ENCODE data around the gene NUP93. TPM values are rescaled to one million over a fixed set of nuclear protein-coding genes. Genes with fewer than 3 reads are reported as not detected.

NUP93 gene
- total and polyA plus RNA-seq, 2 donors (not counting 3 experiments of a cell fraction or from before 2014, with no cell fraction given) = 62.3 to 124 TPM

DNA sequence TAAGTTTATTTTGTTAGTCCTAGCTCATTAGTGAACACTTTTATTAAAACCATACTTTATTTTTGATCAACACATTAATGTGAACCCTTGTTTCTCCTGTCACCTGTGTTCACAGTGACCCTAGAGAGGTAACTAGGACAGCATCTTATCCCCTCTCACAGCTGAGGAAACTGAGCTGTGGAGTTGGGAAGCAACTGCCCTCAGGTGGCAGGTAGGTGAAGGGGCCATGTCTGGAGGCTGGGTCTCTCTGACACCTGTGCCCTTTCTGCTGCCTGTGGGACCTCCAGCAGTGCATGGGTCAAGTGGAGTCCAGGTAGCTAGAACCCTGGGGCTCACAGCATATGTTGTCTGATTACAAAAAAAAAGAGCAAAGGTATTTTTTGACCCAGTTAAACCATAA lies 112.2 kb downstream of the NUP93 start:
- dilution Hi-C loops (cut with MboI; ENCODE audit: extremely low pct_ligation_motif_present, low sequenced_read_pairs) = no loop called here
- no TSS peak for BruUV-seq (replicated peaks)
- Histone ChIP-seq H3K79me2 (ENCODE audit: control insufficient read depth, insufficient read depth, low read length) (no peaks in the 10 kb centered on the region), H3K27ac (ENCODE audit: insufficient read depth, low read depth, low read length) (no peak overlapping the region), H3K4me3 (replicated peaks in 1 of 3; ENCODE audit: insufficient read depth in 1 of 3, low read depth in 1 of 3, low read length in 3 of 3) (no peak overlapping the region), H3K9me1 (replicated peaks; ENCODE audit: control insufficient read depth, extremely low read depth, insufficient read depth, low read length) (no peaks in the 10 kb centered on the region), H4K20me1 (replicated peaks; ENCODE audit: control insufficient read depth, extremely low read depth, insufficient read depth, low read length) (no peaks in the 10 kb centered on the region), H2AFZ (ENCODE audit: low read depth, low read length) (no peak overlapping the region), H3K4me2 (ENCODE audit: insufficient read depth, low read length) (no peak overlapping the region), H3K9me3 (replicated peaks; ENCODE audit: control insufficient read depth, insufficient read depth, low read length) (no peaks in the 10 kb centered on the region), H3K27me3 (ENCODE audit: control insufficient read depth in 2 of 2, insufficient read depth in 2 of 2, low read length in 2 of 2) (no peaks in the 10 kb centered on the region), H3K4me1 (ENCODE audit: control insufficient read depth, extremely low read depth, insufficient read depth, low read length) (peaks cover 14% of the 10 kb centered on the region), H3K36me3 (ENCODE audit: control insufficient read depth in 2 of 2, extremely low read depth in 1 of 2, insufficient read depth in 2 of 2, low read length in 2 of 2) (peaks cover 14 to 19% of the 10 kb centered on the region in 2 experiments), H3K9ac (replicated peaks; ENCODE audit: extremely low read depth, insufficient read depth, low read length) (no peak overlapping the region)
- no peak for TF ChIP-seq EZH2 (IDR thresholded peaks at IDR 0.05; ENCODE audit: borderline replicate concordance, low read depth, low read length, severe bottlenecking)
- DNase-seq (ENCODE audit: low read depth, low spot score) (no peak), FAIRE-seq (no peak)
- intact Hi-C loops (cut with micrococcal nuclease) = no loop called here
- ChIA-PET CTCF (interaction anchor here (0.6 to 7.3 kb wide), 3 partner anchors 9 to 48 kb away, joined by 3 to 47 read pairs (median 4); no protein-coding TSS in a partner anchor), POLR2A (no interaction called here)

- no peak for FAIRE-seq
- Histone ChIP-seq H3K27ac (ENCODE audit: insufficient read depth, low read depth, low read length) (no peak overlapping the region), H3K4me1 (ENCODE audit: control insufficient read depth, extremely low read depth, insufficient read depth, low read length) (peaks cover 25% of the 10 kb centered on the region), H3K79me2 (ENCODE audit: control insufficient read depth, insufficient read depth, low read length) (no peaks in the 10 kb centered on the region), H3K27me3 (ENCODE audit: control insufficient read depth in 2 of 2, insufficient read depth in 2 of 2, low read length in 2 of 2) (no peaks in the 10 kb centered on the region), H3K4me2 (ENCODE audit: insufficient read depth, low read length) (no peak overlapping the region), H2AFZ (ENCODE audit: low read depth, low read length) (no peak overlapping the region), H3K9me3 (replicated peaks; ENCODE audit: control insufficient read depth, insufficient read depth, low read length) (no peaks in the 10 kb centered on the region), H4K20me1 (replicated peaks; ENCODE audit: control insufficient read depth, extremely low read depth, insufficient read depth, low read length) (no peaks in the 10 kb centered on the region), H3K9me1 (replicated peaks; ENCODE audit: control insufficient read depth, extremely low read depth, insufficient read depth, low read length) (no peaks in the 10 kb centered on the region), H3K4me3 (replicated peaks in 1 of 3; ENCODE audit: insufficient read depth in 1 of 3, low read depth in 1 of 3, low read length in 3 of 3) (no peak overlapping the region), H3K9ac (replicated peaks; ENCODE audit: extremely low read depth, insufficient read depth, low read length) (no peak overlapping the region), H3K36me3 (ENCODE audit: control insufficient read depth in 2 of 2, extremely low read depth in 1 of 2, insufficient read depth in 2 of 2, low read length in 2 of 2) (peaks cover 6 to 19% of the 10 kb centered on the region in 2 experiments)
- dilution Hi-C loops (cut with MboI; ENCODE audit: extremely low pct_ligation_motif_present, low sequenced_read_pairs) = no loop called here
- BruUV-seq (replicated peaks) = no TSS peak
- TF ChIP-seq POLR2A (IDR thresholded peaks at IDR 0.05; ENCODE audit: low read depth, low read length) (no peak), MYC (IDR thresholded peaks at IDR 0.05; ENCODE audit: low read depth, low read length) (no peak), POLR2AphosphoS5 (IDR thresholded peaks at IDR 0.05; ENCODE audit: insufficient read depth, low read depth, low read length) (no peak), EZH2 (IDR thresholded peaks at IDR 0.05; ENCODE audit: borderline replicate concordance, low read depth, low read length, severe bottlenecking) (no peak)
- TF ChIP-seq, protein P1, sequence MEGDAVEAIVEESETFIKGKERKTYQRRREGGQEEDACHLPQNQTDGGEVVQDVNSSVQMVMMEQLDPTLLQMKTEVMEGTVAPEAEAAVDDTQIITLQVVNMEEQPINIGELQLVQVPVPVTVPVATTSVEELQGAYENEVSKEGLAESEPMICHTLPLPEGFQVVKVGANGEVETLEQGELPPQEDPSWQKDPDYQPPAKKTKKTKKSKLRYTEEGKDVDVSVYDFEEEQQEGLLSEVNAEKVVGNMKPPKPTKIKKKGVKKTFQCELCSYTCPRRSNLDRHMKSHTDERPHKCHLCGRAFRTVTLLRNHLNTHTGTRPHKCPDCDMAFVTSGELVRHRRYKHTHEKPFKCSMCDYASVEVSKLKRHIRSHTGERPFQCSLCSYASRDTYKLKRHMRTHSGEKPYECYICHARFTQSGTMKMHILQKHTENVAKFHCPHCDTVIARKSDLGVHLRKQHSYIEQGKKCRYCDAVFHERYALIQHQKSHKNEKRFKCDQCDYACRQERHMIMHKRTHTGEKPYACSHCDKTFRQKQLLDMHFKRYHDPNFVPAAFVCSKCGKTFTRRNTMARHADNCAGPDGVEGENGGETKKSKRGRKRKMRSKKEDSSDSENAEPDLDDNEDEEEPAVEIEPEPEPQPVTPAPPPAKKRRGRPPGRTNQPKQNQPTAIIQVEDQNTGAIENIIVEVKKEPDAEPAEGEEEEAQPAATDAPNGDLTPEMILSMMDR (IDR thresholded peaks at IDR 0.05; ENCODE audit: extremely low read depth in 1 of 2, insufficient read depth in 1 of 2, low read depth in 1 of 2, low read length in 2 of 2) = no peak
- ChIA-PET POLR2A (no interaction called here), CTCF (interaction anchor here (7.3 kb wide), 1 partner anchor 50 kb away, joined by 47 read pairs; no protein-coding TSS in a partner anchor)
- intact Hi-C loops (cut with micrococcal nuclease) = no loop called here
- no peak for DNase-seq (ENCODE audit: low read depth, low spot score)
Observed at GRCh38 chr16:56844056-56844455, 114.1 kb downstream of the NUP93 start.
